Erythroblast (primary cell): ENCODE measurements around the gene TDP1.

Experiments
- GATA1 ChIP-seq: IDR thresholded peaks from 2 replicates; pipeline ENCODE4 v1.6.1; 2011; ENCODE audit warnings: low read depth, mild to moderate bottlenecking, control low read depth, low read length, moderate library complexity
- POLR2A ChIP-seq: IDR thresholded peaks from 2 replicates; pipeline ENCODE4 v1.6.1; 2011; ENCODE audit warnings: mild to moderate bottlenecking, low read length

DNA sequence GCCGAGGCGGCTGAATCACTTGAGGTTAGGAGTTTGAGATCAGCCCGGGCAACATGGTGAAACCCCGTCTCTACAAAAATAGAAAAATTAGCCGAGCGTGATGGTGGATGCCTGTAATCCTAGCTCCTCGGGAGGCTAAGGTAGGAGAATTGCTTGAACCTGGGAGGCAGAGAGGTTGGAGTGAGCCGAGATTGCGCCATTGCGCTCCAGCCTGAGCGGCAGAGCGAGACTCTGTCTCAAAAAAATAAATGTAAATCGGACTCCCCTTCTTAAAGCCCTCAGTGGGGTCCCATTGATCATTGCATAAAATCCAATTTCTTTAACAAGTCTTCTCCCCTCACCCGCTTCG is 908 bp downstream of the TDP1 start:
- TF ChIP-seq POLR2A (no peak), GATA1 (no peak)
